PC-9 (cell line): ENCODE measurements around the gene WDR59. TPM values are rescaled to one million over a fixed set of nuclear protein-coding genes. Genes with fewer than 3 reads are reported as not detected.
A peak's percentile ranks its signal among the peaks of the same experiment; 100 is the strongest.

ENCODE experiments used
- BruUV-seq: library from RNA; stranded (reverse); fragments of 400-500 nt; replicated peaks from 2 replicates; lab custom pipeline; 2021; lab: Mats Ljungman, UMichigan
- CTCF ChIA-PET: fragments of 300-600 bp; sonication (Branson Sonifier 250); formaldehyde crosslinking; loops from one replicate; lab custom pipeline; 2022; ENCODE audit warnings: antibody characterized with exemption; lab: Charles Lee
- POLR2A ChIA-PET: fragments of 300-600 bp; sonication (Branson Sonifier 250); formaldehyde crosslinking; loops from one replicate; lab custom pipeline; 2022; ENCODE audit warnings: antibody characterized with exemption; ENCODE audit not compliant: unreplicated experiment; lab: Charles Lee
- DNase-seq, 2 experiments: peaks; one replicate each; pipeline versions ENCODE4 v3.0.0 to v3.0.0-alpha.2; 2015 to 2022; ENCODE audit warnings: mixed read lengths in 1 of 2
- H2AFZ ChIP-seq: fragments of 200-600 bp; sonication (generic); 2 replicates; pipeline ENCODE4 v1.8.1; 2017; ENCODE audit warnings: antibody characterized with exemption
- H3F3A ChIP-seq: fragments of 200-600 bp; sonication (generic); 2 replicates; pipeline ENCODE4 v1.8.1; 2017; ENCODE audit warnings: antibody characterized with exemption, mild to moderate bottlenecking, low read depth; ENCODE audit not compliant: insufficient read depth
- H3K27ac ChIP-seq: fragments of 200-600 bp; sonication (generic); 2 replicates; pipeline ENCODE4 v1.6.1; 2016; ENCODE audit warnings: mixed run types
- H3K27me3 ChIP-seq: fragments of 200-600 bp; sonication (generic); 2 replicates; pipeline ENCODE4 v1.6.1; 2016; ENCODE audit warnings: low read depth, mixed run types; ENCODE audit not compliant: insufficient read depth
- H3K36me3 ChIP-seq: fragments of 200-600 bp; sonication (generic); 2 replicates; pipeline ENCODE4 v1.6.1; 2016; ENCODE audit warnings: low read depth, mixed run types
- H3K4me1 ChIP-seq: fragments of 200-600 bp; sonication (generic); replicated peaks from 2 replicates; pipeline ENCODE4 v1.6.1; 2016; ENCODE audit warnings: mixed run types; ENCODE audit not compliant: insufficient read depth
- H3K4me2 ChIP-seq: fragments of 200-600 bp; sonication (generic); 2 replicates; pipeline ENCODE4 v1.6.1; 2017; ENCODE audit warnings: mixed run types
- H3K4me3 ChIP-seq: fragments of 200-600 bp; sonication (generic); 2 replicates; pipeline ENCODE4 v1.6.1; 2016; ENCODE audit warnings: mixed run types
- H3K79me2 ChIP-seq: fragments of 200-600 bp; sonication (generic); 2 replicates; pipeline ENCODE4 v1.6.1; 2017; ENCODE audit warnings: low read depth, mixed run types
- H3K9me2 ChIP-seq: fragments of 200-600 bp; sonication (generic); 2 replicates; pipeline ENCODE4 v1.8.1; 2017; ENCODE audit warnings: mild to moderate bottlenecking; ENCODE audit not compliant: insufficient read depth
- H3K9me3 ChIP-seq: fragments of 200-600 bp; sonication (generic); 2 replicates; pipeline ENCODE4 v1.8.1; 2016; ENCODE audit warnings: low read depth; ENCODE audit not compliant: insufficient read depth
- H4K20me1 ChIP-seq: fragments of 200-600 bp; sonication (generic); 2 replicates; pipeline ENCODE4 v1.8.1; 2017; ENCODE audit not compliant: insufficient read depth
- CTCF ChIP-seq: fragments of 200-600 bp; sonication (generic); conservative IDR thresholded peaks from 2 replicates; pipeline ENCODE4 v1.6.1; 2017; ENCODE audit warnings: mixed run types, antibody characterized with exemption, mild to moderate bottlenecking, moderate library complexity
- EZH2 ChIP-seq: fragments of 200-600 bp; sonication (generic); IDR thresholded peaks from 2 replicates; pipeline ENCODE4 v1.8.0; 2017; ENCODE audit warnings: antibody characterized with exemption, low read depth
- intact Hi-C: fragments of 100-400 bp; cut with micrococcal nuclease; formaldehyde crosslinking; loops from one replicate; pipeline ENCODE4 v1.10.0; 2022; ENCODE audit not compliant: unreplicated experiment
- total RNA-seq: library from RNA; stranded (reverse); gene quantifications from 2 replicates; pipeline ENCODE4 v1.2.3, GENCODE V29; 2021

The WDR59 gene
- total RNA-seq, 1 experiment from 2014 or later, result 97.1 TPM

- no peaks in the 10 kb centered on the region for H3K79me2 ChIP-seq
- H3K36me3 ChIP-seq, result peaks cover 5% of the 10 kb centered on the region; the same call in 1 of the 2 replicates
- TF ChIP-seq CTCF (no peak), EZH2 (no peak)
- H3K27ac ChIP-seq, result no peak overlapping the region
- no peaks in the 10 kb centered on the region for H3K9me2 ChIP-seq
- no peaks in the 10 kb centered on the region for H3K4me1 ChIP-seq
- no peak overlapping the region for H2AFZ ChIP-seq
- no peaks in the 10 kb centered on the region for H3K9me3 ChIP-seq
- no peaks in the 10 kb centered on the region for H4K20me1 ChIP-seq
- intact Hi-C loops, result no loop called here
- H3F3A ChIP-seq, result no peaks in the 10 kb centered on the region
- CTCF ChIA-PET, result no interaction called here
- no peak overlapping the region for H3K4me3 ChIP-seq
- H3K4me2 ChIP-seq, result no peak overlapping the region
- POLR2A ChIA-PET, result interaction anchor here (0.7 kb wide), 1 partner anchor 780 kb away, joined by 12 read pairs; the partner anchor contains the start of gene TERF2IP
- no peaks in the 10 kb centered on the region for H3K27me3 ChIP-seq
- DNase-seq, result no peak
- BruUV-seq, result no TSS peak
Measured at GRCh38 chr16:74867281-74867849, 117.6 kb downstream of the WDR59 start.

GRCh38 chr16:74865922-74866598 is 118.9 kb downstream of the WDR59 start:
- H2AFZ ChIP-seq, result no peak overlapping the region
- H3K79me2 ChIP-seq, result no peaks in the 10 kb centered on the region
- BruUV-seq, result no TSS peak
- no peaks in the 10 kb centered on the region for H4K20me1 ChIP-seq
- H3K4me2 ChIP-seq, result no peak overlapping the region
- no peaks in the 10 kb centered on the region for H3K4me1 ChIP-seq
- no peaks in the 10 kb centered on the region for H3K9me3 ChIP-seq
- ChIA-PET POLR2A (no interaction called here), CTCF (no interaction called here)
- DNase-seq, result no peak
- no peaks in the 10 kb centered on the region; the same call in 1 of the 2 replicates for H3F3A ChIP-seq
- TF ChIP-seq EZH2, result no peak
- TF ChIP-seq CTCF, result no peak
- H3K36me3 ChIP-seq, result no peaks in the 10 kb centered on the region
- no peaks in the 10 kb centered on the region for H3K9me2 ChIP-seq
- H3K27me3 ChIP-seq, result no peaks in the 10 kb centered on the region
- H3K4me3 ChIP-seq, result no peak overlapping the region
- no peak overlapping the region for H3K27ac ChIP-seq
- intact Hi-C loops, result no loop called here

GRCh38 chr16:74862743-74863244 is 122.1 kb downstream of the WDR59 start:
- H3K27ac ChIP-seq, result no peak overlapping the region
- no peaks in the 10 kb centered on the region for H3K4me1 ChIP-seq
- intact Hi-C loops, result loop anchor here (1.0 kb wide), 2 partner anchors 49 to 153 kb away; no protein-coding TSS in a partner anchor
- H3K36me3 ChIP-seq, result no peaks in the 10 kb centered on the region
- no peaks in the 10 kb centered on the region for H3K79me2 ChIP-seq
- DNase-seq, result peak; percentile 26 to 41
- ChIA-PET CTCF (interaction anchor here (0.6 to 1.8 kb wide), 15 partner anchors 10 to 267 kb away, joined by 3 to 10 read pairs (median 4); partner anchors contain the start of genes LDHD and MLKL), POLR2A (no interaction called here)
- H3K9me3 ChIP-seq, result no peaks in the 10 kb centered on the region
- TF ChIP-seq CTCF (peak; percentile 97), EZH2 (no peak)
- no peaks in the 10 kb centered on the region for H3K9me2 ChIP-seq
- no peak overlapping the region for H2AFZ ChIP-seq
- no peaks in the 10 kb centered on the region; the same call in 1 of the 2 replicates for H3F3A ChIP-seq
- no peaks in the 10 kb centered on the region for H4K20me1 ChIP-seq
- no peaks in the 10 kb centered on the region for H3K27me3 ChIP-seq
- no peak overlapping the region for H3K4me3 ChIP-seq
- 0 out of 2 replicates have a peak overlapping the region, but pooled peaks have one; percentile 7 for H3K4me2 ChIP-seq
- no TSS peak for BruUV-seq
